Fibroblast of lung (primary cell): Measurements from ENCODE around the gene ZBTB2. TPM values are rescaled to one million over a fixed set of nuclear protein-coding genes. Genes with fewer than 3 reads are reported as not detected.
A peak's percentile ranks its signal among the peaks of the same experiment; 100 is the strongest.

ENCODE experiments used
- DNase-seq, 2 donors: peaks; one replicate each; pipeline versions ENCODE4 v3.0.0 to v3.0.0-alpha.2; 2010; ENCODE audit warnings: low read depth in 2 of 2
- H2AFZ ChIP-seq: 2 replicates; pipeline ENCODE4 v1.5.1; 2012; ENCODE audit warnings: low read length, control low read depth, inconsistent platforms
- H3K27ac ChIP-seq: 2 replicates; pipeline ENCODE4 v1.5.1; 2011; ENCODE audit warnings: low read length, control low read depth; ENCODE audit not compliant: insufficient read depth
- H3K27me3 ChIP-seq: 2 replicates; pipeline ENCODE4 v1.5.1; 2011; ENCODE audit warnings: mild to moderate bottlenecking, low read length; ENCODE audit not compliant: control insufficient read depth, insufficient read depth
- H3K36me3 ChIP-seq: 2 replicates; pipeline ENCODE4 v1.5.1; 2011; ENCODE audit warnings: low read length; ENCODE audit not compliant: control insufficient read depth, insufficient read depth
- H3K4me1 ChIP-seq: 2 replicates; pipeline ENCODE4 v1.5.1; 2011; ENCODE audit warnings: low read length; ENCODE audit not compliant: control insufficient read depth, insufficient read depth; ENCODE audit errors: extremely low read depth
- H3K4me2 ChIP-seq: 2 replicates; pipeline ENCODE4 v1.5.1; 2011; ENCODE audit warnings: low read length, control low read depth; ENCODE audit not compliant: insufficient read depth; ENCODE audit errors: extremely low read depth
- H3K4me3 ChIP-seq, 4 experiments: fragments of 200-600 bp in 1 of 4; sonication (generic) in 1 of 4; replicated peaks in 1 of 4; 2 replicates each; pipeline ENCODE4 v1.5.1; 2011 to 2016; ENCODE audit warnings: low read length in 4 of 4, low read depth in 3 of 4, mild to moderate bottlenecking in 3 of 4, control low read depth in 2 of 4, inconsistent platforms in 1 of 4, mixed read lengths in 1 of 4; ENCODE audit not compliant: insufficient read depth in 1 of 4; ENCODE audit errors: control extremely low read depth in 1 of 4
- H3K79me2 ChIP-seq: 2 replicates; pipeline ENCODE4 v1.5.1; 2012; ENCODE audit warnings: mild to moderate bottlenecking, low read length, inconsistent platforms; ENCODE audit not compliant: control insufficient read depth, insufficient read depth
- H3K9ac ChIP-seq: 2 replicates; pipeline ENCODE4 v1.5.1; 2011; ENCODE audit warnings: mild to moderate bottlenecking, low read length, control low read depth; ENCODE audit not compliant: insufficient read depth
- H3K9me3 ChIP-seq: 2 replicates; pipeline ENCODE4 v1.5.1; 2012; ENCODE audit warnings: low read depth, low read length; ENCODE audit not compliant: control insufficient read depth, insufficient read depth
- H4K20me1 ChIP-seq: 2 replicates; pipeline ENCODE4 v1.5.1; 2011; ENCODE audit warnings: low read length; ENCODE audit not compliant: control insufficient read depth, insufficient read depth; ENCODE audit errors: extremely low read depth
- CTCF ChIP-seq, 2 donors: IDR thresholded peaks in 1 of 2; conservative IDR thresholded peaks in 1 of 2; 1 replicate in 1 of 2; 2 replicates in 1 of 2; pipeline ENCODE4 v1.5.1; 2011 to 2012; ENCODE audit warnings: low read length in 2 of 2, control low read depth in 1 of 2, inconsistent platforms in 1 of 2, low read depth in 1 of 2, mild to moderate bottlenecking in 1 of 2
- EZH2 ChIP-seq: IDR thresholded peaks from 2 replicates; pipeline ENCODE4 v1.5.1; 2012; ENCODE audit warnings: low read length, control low read depth, mild to moderate bottlenecking; ENCODE audit errors: missing control alignments
- polyA plus RNA-seq, 2 donors: library from polyadenylated mRNA; depleted of rRNA in 1 of 2; stranded (reverse) in 1 of 2; unstranded in 1 of 2; fragments of >200 nt; gene quantifications; 2 replicates each; pipeline ENCODE4 v1.2.1, GENCODE V29; 2011 to 2012; ENCODE audit warnings: missing spikeins in 1 of 2
- total RNA-seq: library from RNA; depleted of rRNA; stranded (reverse); fragments of >200 nt; gene quantifications from 2 replicates; pipeline ENCODE4 v1.2.1, GENCODE V29; 2014

Gene ZBTB2
- total and polyA plus RNA-seq, 2 donors (not counting 1 experiment from before 2014, with no cell fraction given) = 12.2 to 20.1 TPM

- Histone ChIP-seq H3K36me3 (no peaks in the 10 kb centered on the region), H3K27me3 (no peaks in the 10 kb centered on the region), H3K27ac (no peak overlapping the region), H3K9me3 (no peaks in the 10 kb centered on the region), H3K4me2 (peak overlapping the region; percentile 23), H4K20me1 (no peaks in the 10 kb centered on the region), H2AFZ (no peak overlapping the region), H3K9ac (no peak overlapping the region), H3K4me3 (peak overlapping the region in 3 of 4 experiments; percentile 77 to 88 (median 87)), H3K79me2 (peaks cover 18% of the 10 kb centered on the region), H3K4me1 (peaks cover 16% of the 10 kb centered on the region)
- no peak for DNase-seq
- TF ChIP-seq CTCF (conservative IDR thresholded peaks at IDR 0.05 in 1 of 2, IDR thresholded peaks at IDR 0.05 in 1 of 2; ENCODE audit: low read depth in 1 of 2, low read length in 2 of 2) = no peak
- no peak for TF ChIP-seq EZH2
Observed at GRCh38 chr6:151327101-151327500, 64.3 kb downstream of the ZBTB2 start.

- peaks cover 16% of the 10 kb centered on the region for H3K4me1 ChIP-seq
- no peak for DNase-seq
- no peaks in the 10 kb centered on the region for H3K9me3 ChIP-seq
- H3K27me3 ChIP-seq = no peaks in the 10 kb centered on the region
- peak overlapping the region; percentile 66 for H3K9ac ChIP-seq
- peaks cover 17% of the 10 kb centered on the region for H3K79me2 ChIP-seq
- no peaks in the 10 kb centered on the region for H4K20me1 ChIP-seq
- peak overlapping the region; percentile 75 for H2AFZ ChIP-seq
- TF ChIP-seq CTCF (conservative IDR thresholded peaks at IDR 0.05 in 1 of 2, IDR thresholded peaks at IDR 0.05 in 1 of 2; ENCODE audit: low read depth in 1 of 2, low read length in 2 of 2) (no peak), EZH2 (no peak)
- no peaks in the 10 kb centered on the region for H3K36me3 ChIP-seq
- H3K4me3 ChIP-seq = peak overlapping the region; percentile 77 to 92 (median 88)
- H3K4me2 ChIP-seq = peak overlapping the region; percentile 91
- peak overlapping the region; percentile 80 for H3K27ac ChIP-seq
Observed at GRCh38 chr6:151326116-151326825, 65.1 kb downstream of the ZBTB2 start.

GRCh38 chr6:151325075-151326050 is 66.0 kb downstream of the ZBTB2 start:
- H2AFZ ChIP-seq = peak overlapping the region; percentile 75
- H3K27me3 ChIP-seq = no peaks in the 10 kb centered on the region
- DNase-seq = peak; percentile 71 to 87
- no peaks in the 10 kb centered on the region for H3K36me3 ChIP-seq
- H3K4me1 ChIP-seq = peaks cover 14% of the 10 kb centered on the region
- peak overlapping the region; percentile 66 for H3K9ac ChIP-seq
- H3K27ac ChIP-seq = peak overlapping the region; percentile 80
- H3K4me2 ChIP-seq = peak overlapping the region; percentile 97
- H3K4me3 ChIP-seq = peak overlapping the region; percentile 77 to 92 (median 88)
- no peaks in the 10 kb centered on the region for H4K20me1 ChIP-seq
- no peak for TF ChIP-seq CTCF (conservative IDR thresholded peaks at IDR 0.05 in 1 of 2, IDR thresholded peaks at IDR 0.05 in 1 of 2; ENCODE audit: low read depth in 1 of 2, low read length in 2 of 2)
- no peak for TF ChIP-seq EZH2
- H3K9me3 ChIP-seq = no peaks in the 10 kb centered on the region
- H3K79me2 ChIP-seq = peaks cover 13% of the 10 kb centered on the region
